SH-SY5Y (cell line): ENCODE results near the gene ADCY5.

ENCODE experiments used
- GATA2 ChIP-seq: IDR thresholded peaks from 2 replicates; pipeline ENCODE4 v1.6.1; 2011; ENCODE audit warnings: mild to moderate bottlenecking, low read depth, low read length
- GATA3 ChIP-seq: IDR thresholded peaks from 2 replicates; pipeline ENCODE4 v1.6.1; 2011; ENCODE audit warnings: low read depth, mild to moderate bottlenecking, low read length, moderate library complexity

ADCY5 gene

GRCh38 chr3:123448536-123449101 lies at the start of gene ADCY5:
ADCY5 (minus strand) TSS chr3:123449090; CDS start chr3:123448545, 545 bp downstream.
- TF ChIP-seq GATA2, result no peak
- TF ChIP-seq GATA3, result no peak

GRCh38 chr3:123493912-123494311 lies 45.0 kb upstream of the ADCY5 start:
- TF ChIP-seq GATA3, result no peak
- TF ChIP-seq GATA2, result no peak

DNA sequence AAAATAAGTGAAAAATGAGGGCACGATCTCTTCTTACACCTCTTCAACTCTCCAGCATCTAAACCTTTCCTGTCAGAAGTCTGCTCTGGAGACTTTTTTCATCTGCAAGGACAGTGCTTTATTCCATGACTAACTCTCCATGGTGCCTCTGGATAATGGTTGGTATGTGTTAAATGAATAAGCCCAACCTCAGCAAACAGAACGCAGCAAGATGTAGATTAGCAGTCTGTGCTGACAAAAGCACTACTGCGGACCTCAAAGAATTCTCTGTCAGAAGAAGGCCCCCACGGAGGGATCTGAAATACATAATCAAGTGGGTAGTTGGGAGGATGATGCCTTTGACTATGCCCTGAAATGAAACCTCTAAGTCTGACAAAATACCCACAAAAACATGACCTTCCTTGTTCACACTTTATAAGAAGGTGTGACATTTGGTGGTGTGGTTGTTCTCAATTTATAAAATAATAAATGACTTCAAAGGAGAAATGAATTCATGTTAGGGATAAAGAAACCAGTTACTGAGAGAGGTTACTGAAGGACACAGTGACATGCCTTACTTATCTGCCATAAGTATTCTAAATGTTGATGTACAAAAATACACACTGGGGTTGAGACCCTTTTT lies 43.2 kb upstream of the ADCY5 start:
- TF ChIP-seq GATA2 (no peak), GATA3 (no peak)

- TF ChIP-seq GATA2 (no peak), GATA3 (no peak)
Observed at GRCh38 chr3:123489400-123490004, 40.6 kb upstream of the ADCY5 start.

DNA sequence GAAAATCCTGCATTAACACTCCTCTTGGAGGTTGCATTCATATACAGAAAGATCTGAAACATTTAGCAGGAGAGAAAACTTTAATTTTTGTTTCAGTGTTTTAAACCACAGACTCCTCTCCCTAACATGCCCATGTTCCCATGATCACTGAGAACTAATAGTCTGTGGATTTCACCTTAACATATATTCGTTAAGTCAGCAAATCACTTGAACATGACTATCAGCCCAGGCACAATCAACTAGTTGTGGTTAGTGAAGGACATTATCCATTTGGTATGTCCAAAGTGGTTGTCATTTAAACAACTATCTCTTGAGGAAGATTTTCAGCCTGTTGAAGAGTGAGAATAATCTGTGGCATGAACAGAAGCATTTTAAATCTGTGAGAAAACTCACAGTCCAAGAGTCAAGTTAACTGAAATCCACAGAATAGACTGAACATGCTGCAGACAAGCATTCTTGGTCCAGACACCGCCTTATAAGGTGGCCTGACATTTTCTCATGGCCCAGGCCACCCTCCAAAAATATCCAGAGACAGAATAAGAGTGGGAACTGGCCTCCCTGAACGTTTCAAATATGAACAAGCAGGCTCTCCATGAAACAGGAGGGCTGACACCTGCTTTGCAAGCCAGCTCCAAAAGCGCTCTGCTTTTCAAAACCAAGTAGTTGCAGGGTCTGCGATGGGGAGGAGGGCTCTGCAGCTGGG lies 39.9 kb upstream of the ADCY5 start:
- TF ChIP-seq GATA2, result no peak
- TF ChIP-seq GATA3, result no peak

- no peak for TF ChIP-seq GATA2
- no peak for TF ChIP-seq GATA3
Observed at GRCh38 chr3:123486460-123486859, 37.6 kb upstream of the ADCY5 start.

GRCh38 chr3:123485551-123485950 lies 36.7 kb upstream of the ADCY5 start:
- TF ChIP-seq GATA2 (no peak), GATA3 (no peak)

GRCh38 chr3:123483146-123483545 lies 34.3 kb upstream of the ADCY5 start:
- TF ChIP-seq GATA3 (no peak), GATA2 (no peak)

DNA sequence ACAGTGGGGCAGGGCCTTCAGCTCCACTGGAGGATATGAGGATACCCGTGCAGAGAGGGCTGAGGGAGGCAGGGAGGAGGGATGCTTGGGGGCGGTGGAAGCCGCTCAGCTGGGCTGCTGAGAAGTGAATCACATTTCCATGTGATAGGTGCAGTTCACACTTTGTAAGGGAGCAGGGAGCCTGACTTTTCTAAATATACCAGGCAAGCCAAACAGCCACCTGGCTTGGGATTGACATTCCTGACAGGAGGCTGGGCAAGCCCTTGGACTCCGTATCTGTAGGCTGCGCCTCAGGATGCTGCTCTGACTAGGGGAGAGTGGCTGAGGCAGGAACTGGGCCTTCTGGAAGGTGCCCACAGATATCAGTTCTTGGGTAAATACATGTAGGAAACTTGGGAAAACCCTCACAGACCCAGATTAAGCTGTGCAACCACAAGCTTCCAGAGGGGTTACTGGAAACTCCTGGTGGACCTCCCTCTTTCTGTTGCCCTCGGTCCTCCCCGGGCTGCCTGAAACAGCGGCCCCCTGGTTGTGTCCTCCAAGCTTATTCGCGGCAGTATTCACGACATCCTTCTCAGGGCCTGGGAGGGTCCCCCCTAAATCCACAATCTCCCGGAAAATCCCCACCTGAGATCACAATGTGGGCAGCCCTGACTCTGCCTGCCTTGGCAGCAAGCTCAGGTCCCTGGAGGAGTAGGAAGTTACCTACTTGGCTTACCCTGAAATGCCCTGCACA lies 33.0 kb upstream of the ADCY5 start:
- TF ChIP-seq GATA2, result no peak
- no peak for TF ChIP-seq GATA3

DNA sequence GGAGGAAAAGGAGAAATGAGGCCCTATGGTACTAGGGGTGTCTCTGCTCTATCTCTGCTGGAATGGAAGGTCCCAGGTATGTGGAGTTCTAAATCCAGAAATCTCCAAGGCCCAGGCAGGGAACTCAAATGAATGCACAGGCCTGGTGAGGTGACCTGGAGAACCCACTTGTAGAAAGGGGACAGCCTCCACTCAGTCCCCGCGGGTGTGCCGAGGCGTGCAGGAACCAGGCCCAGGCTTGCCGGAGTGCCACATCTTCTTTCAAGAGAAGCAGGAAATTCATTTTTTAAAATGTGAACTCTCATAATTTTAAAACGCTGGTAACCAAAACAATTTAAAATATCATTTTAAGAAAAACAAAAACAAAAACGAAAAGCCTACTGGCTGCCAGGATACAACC lies 32.2 kb upstream of the ADCY5 start:
- TF ChIP-seq GATA3 (no peak), GATA2 (no peak)

DNA sequence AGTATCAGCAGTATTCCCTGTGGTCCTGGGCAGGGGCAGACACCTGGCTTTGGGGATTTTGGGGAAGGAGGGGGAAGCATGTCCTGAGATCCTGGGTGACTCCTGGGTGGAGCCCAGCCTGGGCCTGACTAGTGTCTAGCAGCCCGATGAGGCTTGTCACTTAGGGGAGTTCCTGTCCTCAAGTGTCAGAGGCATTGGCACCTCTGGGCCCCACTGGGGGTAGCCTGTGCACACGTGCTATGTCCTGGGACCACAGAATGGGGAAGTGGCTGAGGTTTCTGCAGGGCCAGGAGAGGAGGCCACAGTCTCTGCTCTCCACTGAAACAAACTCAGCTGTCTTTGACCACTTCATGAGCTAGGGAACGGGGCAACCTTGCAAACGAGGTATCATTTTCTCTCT lies 31.5 kb upstream of the ADCY5 start:
- no peak for TF ChIP-seq GATA3
- no peak for TF ChIP-seq GATA2

GRCh38 chr3:123479891-123480290 lies 31.0 kb upstream of the ADCY5 start:
- TF ChIP-seq GATA3 (no peak), GATA2 (no peak)

GRCh38 chr3:123478314-123478713 lies 29.4 kb upstream of the ADCY5 start:
- TF ChIP-seq GATA2 (no peak), GATA3 (no peak)
